T follicular helper cell (primary cell): ENCODE measurements around the gene LMTK3.

Experiments
- DNase-seq: peaks from one replicate; pipeline ENCODE4 v3.0.0-alpha.2; 2020; ENCODE audit warnings: low read depth
- total RNA-seq, 2 experiments: gene quantifications; one replicate each; lab custom pipeline; 2026; lab: John Stamatoyannopoulos, UW

The LMTK3 gene
- total RNA-seq: 1.7 to 16.7 reads per million in 2 experiments

GRCh38 chr19:48511800-48512503 lies at the start of gene LMTK3:
Gene LMTK3 (minus strand): TSS chr19:48511835. CDS start chr19:48511576, 259 bp downstream.
- DNase-seq: peak; percentile 85

GRCh38 chr19:48561412-48561811 lies 49.8 kb upstream of the LMTK3 start:
- DNase-seq: no peak

- DNase-seq: no peak
These were observed 48.5 kb upstream of the LMTK3 start for GRCh38 chr19:48560095-48560530.

GRCh38 chr19:48558018-48558684 lies 46.5 kb upstream of the LMTK3 start:
- no peak for DNase-seq

GRCh38 chr19:48556825-48557224 lies 45.2 kb upstream of the LMTK3 start:
- no peak for DNase-seq

GRCh38 chr19:48556163-48556562 lies 44.5 kb upstream of the LMTK3 start:
- DNase-seq: no peak

GRCh38 chr19:48554385-48555091 lies 42.9 kb upstream of the LMTK3 start:
- no peak for DNase-seq

- DNase-seq: no peak
These were observed 42.2 kb upstream of the LMTK3 start for GRCh38 chr19:48553676-48554384.

- no peak for DNase-seq
These were observed 41.0 kb upstream of the LMTK3 start for GRCh38 chr19:48552406-48553322.

GRCh38 chr19:48551437-48552302 lies 40.0 kb upstream of the LMTK3 start, which contains the start of gene SULT2B1:
Gene SULT2B1 (plus strand): TSS chr19:48552172. CDS start chr19:48552253, 81 bp downstream.
- DNase-seq: no peak

- DNase-seq: no peak
These were observed 37.7 kb upstream of the LMTK3 start for GRCh38 chr19:48549380-48549779.

- no peak for DNase-seq
These were observed 36.7 kb upstream of the LMTK3 start for GRCh38 chr19:48548253-48548911.

- no peak for DNase-seq
These were observed 36.1 kb upstream of the LMTK3 start for GRCh38 chr19:48547722-48548121.

- DNase-seq: no peak
These were observed 33.5 kb upstream of the LMTK3 start for GRCh38 chr19:48544856-48545750.

- no peak for DNase-seq
These were observed 31.6 kb upstream of the LMTK3 start for GRCh38 chr19:48543121-48543710.

- no peak for DNase-seq
These were observed 30.2 kb upstream of the LMTK3 start for GRCh38 chr19:48541813-48542212.

GRCh38 chr19:48540110-48540509 lies 28.5 kb upstream of the LMTK3 start:
- no peak for DNase-seq
